ENCODE measurements around the gene TTC4.

GRCh38 chr1:54741531-54741930 is 25.9 kb downstream of the TTC4 start:
- TF ChIP-seq EZH2 (IDR thresholded peaks at IDR 0.05; ENCODE audit: low read length, unreplicated experiment) (no peak), CTCF (conservative IDR thresholded peaks at IDR 0.05; ENCODE audit: low read depth, low read length) (no peak), EZH2phosphoT487 (IDR thresholded peaks at IDR 0.05; ENCODE audit: borderline replicate concordance, low read length) (no peak)
